Osteocyte (in vitro differentiated cells): ENCODE data around the gene CCDC102A. TPM values are rescaled to one million over a fixed set of nuclear protein-coding genes. Genes with fewer than 3 reads are reported as not detected.

ENCODE experiments used
- DNase-seq: peaks from one replicate; pipeline ENCODE4 v3.0.0; 2021; ENCODE audit warnings: mixed read lengths; ENCODE audit not compliant: unreplicated experiment; ENCODE audit errors: extremely low spot score
- H3K27ac Mint-ChIP-seq: one replicate; pipeline ENCODE4 v1.8.0; 2021; ENCODE audit warnings: mild to moderate bottlenecking, mixed read lengths; ENCODE audit not compliant: unreplicated experiment
- H3K27me3 Mint-ChIP-seq: one replicate; pipeline ENCODE4 v1.8.0; 2021; ENCODE audit warnings: mixed read lengths; ENCODE audit not compliant: unreplicated experiment
- H3K36me3 Mint-ChIP-seq: one replicate; pipeline ENCODE4 v1.8.0; 2021; ENCODE audit warnings: mixed read lengths; ENCODE audit not compliant: unreplicated experiment
- H3K4me1 Mint-ChIP-seq: one replicate; pipeline ENCODE4 v1.8.0; 2021; ENCODE audit warnings: mixed read lengths; ENCODE audit not compliant: unreplicated experiment
- H3K4me3 Mint-ChIP-seq: one replicate; pipeline ENCODE4 v1.8.0; 2021; ENCODE audit warnings: mild to moderate bottlenecking, moderate library complexity, mixed read lengths; ENCODE audit not compliant: unreplicated experiment
- H3K9me3 Mint-ChIP-seq: one replicate; pipeline ENCODE4 v1.8.0; 2021; ENCODE audit warnings: mixed read lengths; ENCODE audit not compliant: unreplicated experiment
- long read RNA-seq: library from polyadenylated mRNA; unstranded; transcript quantifications from one replicate; pipeline ENCODE4 v2.0.0, GENCODE V29; 2021
- total RNA-seq: library from RNA; stranded (reverse); gene quantifications from 2 replicates; pipeline ENCODE4 v1.2.1, GENCODE V29; 2021
- TF ChIP-seq, protein P1 (sequence below): fragments of 200-600 bp; sonication (generic); IDR thresholded peaks from 2 replicates; pipeline ENCODE4 v1.5.0; 2021; ENCODE audit warnings: antibody characterized with exemption, mild to moderate bottlenecking, moderate library complexity

Gene CCDC102A
- total RNA-seq: 17.2 and 18.8 TPM in 2 replicates
- long read RNA-seq, partial matches to known transcripts: 2 of 2 reads
- long read RNA-seq, other reads (novel, unspliced or antisense): 0 of 2 reads

- no peaks in the 10 kb centered on the region for H3K9me3 Mint-ChIP-seq
- H3K4me3 Mint-ChIP-seq: peak within 1 kb of the TSS; percentile 85
- H3K27me3 Mint-ChIP-seq: peaks cover 4% of the 10 kb centered on the region
- DNase-seq: peak; percentile 88
- peaks cover 61% of the 10 kb centered on the region for H3K4me1 Mint-ChIP-seq
- peak within 1 kb of the TSS; percentile 83 for H3K27ac Mint-ChIP-seq
- H3K36me3 Mint-ChIP-seq: no peaks in the 10 kb centered on the region
- TF ChIP-seq, protein P1, sequence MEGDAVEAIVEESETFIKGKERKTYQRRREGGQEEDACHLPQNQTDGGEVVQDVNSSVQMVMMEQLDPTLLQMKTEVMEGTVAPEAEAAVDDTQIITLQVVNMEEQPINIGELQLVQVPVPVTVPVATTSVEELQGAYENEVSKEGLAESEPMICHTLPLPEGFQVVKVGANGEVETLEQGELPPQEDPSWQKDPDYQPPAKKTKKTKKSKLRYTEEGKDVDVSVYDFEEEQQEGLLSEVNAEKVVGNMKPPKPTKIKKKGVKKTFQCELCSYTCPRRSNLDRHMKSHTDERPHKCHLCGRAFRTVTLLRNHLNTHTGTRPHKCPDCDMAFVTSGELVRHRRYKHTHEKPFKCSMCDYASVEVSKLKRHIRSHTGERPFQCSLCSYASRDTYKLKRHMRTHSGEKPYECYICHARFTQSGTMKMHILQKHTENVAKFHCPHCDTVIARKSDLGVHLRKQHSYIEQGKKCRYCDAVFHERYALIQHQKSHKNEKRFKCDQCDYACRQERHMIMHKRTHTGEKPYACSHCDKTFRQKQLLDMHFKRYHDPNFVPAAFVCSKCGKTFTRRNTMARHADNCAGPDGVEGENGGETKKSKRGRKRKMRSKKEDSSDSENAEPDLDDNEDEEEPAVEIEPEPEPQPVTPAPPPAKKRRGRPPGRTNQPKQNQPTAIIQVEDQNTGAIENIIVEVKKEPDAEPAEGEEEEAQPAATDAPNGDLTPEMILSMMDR: no peak
Observed at GRCh38 chr16:57536306-57537193, at the start of gene CCDC102A. Gene CCDC102A (minus strand): TSS chr16:57536571. CDS start chr16:57529177, 7,394 bp downstream.

DNA sequence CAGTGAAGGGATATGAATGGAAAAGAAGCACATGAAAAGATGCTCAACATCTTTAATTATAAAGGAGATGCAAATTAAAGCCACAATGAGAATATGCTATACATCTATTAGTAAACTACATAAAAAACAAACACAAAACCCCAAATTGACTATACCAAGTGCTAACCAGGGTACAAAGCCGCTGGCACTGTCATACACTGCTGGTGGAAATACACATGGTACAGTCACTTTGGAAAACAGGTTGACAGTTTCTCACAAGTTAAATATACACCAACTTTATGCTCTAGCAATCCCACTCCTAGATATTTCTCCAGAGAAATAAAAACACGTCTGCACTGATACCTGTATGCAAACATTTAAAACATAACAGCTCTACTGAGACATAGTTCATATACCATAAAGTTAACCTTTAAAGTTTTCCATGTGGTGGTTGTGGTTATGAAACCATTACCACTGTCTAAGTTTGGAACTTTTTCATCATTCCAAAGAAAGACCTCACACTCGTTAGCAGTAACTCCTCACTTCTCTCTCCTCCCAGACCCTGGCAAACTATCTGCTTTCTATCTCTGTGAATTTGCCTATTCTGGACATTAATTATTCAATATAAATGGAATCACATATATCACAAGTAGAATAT, 48.8 kb upstream of the CCDC102A start:
- H3K27me3 Mint-ChIP-seq: peaks cover 40% of the 10 kb centered on the region
- H3K4me3 Mint-ChIP-seq: no peak overlapping the region
- TF ChIP-seq, protein P1: no peak
- no peaks in the 10 kb centered on the region for H3K9me3 Mint-ChIP-seq
- no peaks in the 10 kb centered on the region for H3K36me3 Mint-ChIP-seq
- DNase-seq: peak; percentile 13
- no peak overlapping the region for H3K27ac Mint-ChIP-seq
- H3K4me1 Mint-ChIP-seq: peaks cover 3% of the 10 kb centered on the region

DNA sequence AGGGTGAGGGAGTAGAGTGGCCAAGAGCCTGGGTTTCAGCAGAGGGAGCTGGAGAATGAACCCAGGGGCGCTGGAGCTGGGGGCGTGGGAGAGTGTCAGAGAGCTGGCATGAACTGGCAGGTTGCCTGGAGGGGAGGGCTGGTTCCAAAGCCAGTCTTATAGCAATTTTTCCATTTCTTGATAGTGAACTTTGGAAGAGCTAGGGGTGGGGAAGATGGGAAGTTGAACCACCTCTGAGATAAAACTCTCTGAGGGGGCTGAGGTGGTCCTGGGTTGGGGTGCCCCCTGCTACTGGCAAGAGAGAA, 42.9 kb upstream of the CCDC102A start:
- peaks cover 31% of the 10 kb centered on the region for H3K27me3 Mint-ChIP-seq
- TF ChIP-seq, protein P1: no peak
- no peak overlapping the region for H3K4me3 Mint-ChIP-seq

GRCh38 chr16:57578521-57579360, 42.4 kb upstream of the CCDC102A start:
- H3K9me3 Mint-ChIP-seq: no peaks in the 10 kb centered on the region
- no peak overlapping the region for H3K27ac Mint-ChIP-seq
- H3K36me3 Mint-ChIP-seq: no peaks in the 10 kb centered on the region
- no peak overlapping the region for H3K4me3 Mint-ChIP-seq
- TF ChIP-seq, protein P1: no peak
- peaks cover 6% of the 10 kb centered on the region for H3K4me1 Mint-ChIP-seq
- peaks cover 26% of the 10 kb centered on the region for H3K27me3 Mint-ChIP-seq
- DNase-seq: peak; percentile 75

More for the DNA sequence above, 42.9 kb upstream of the CCDC102A start:
- Mint-ChIP-seq H3K27ac (no peak overlapping the region), H3K36me3 (no peaks in the 10 kb centered on the region), H3K9me3 (no peaks in the 10 kb centered on the region), H3K4me1 (peaks cover 6% of the 10 kb centered on the region)
- DNase-seq: peak; percentile 49
